NCI-H187 (cell line): ENCODE results near the gene NCOA7.

Experiments used
- DNase-seq, 2 experiments: peaks; one replicate each; lab custom pipeline; 2025; lab: John Stamatoyannopoulos, UW

Gene NCOA7

DNA sequence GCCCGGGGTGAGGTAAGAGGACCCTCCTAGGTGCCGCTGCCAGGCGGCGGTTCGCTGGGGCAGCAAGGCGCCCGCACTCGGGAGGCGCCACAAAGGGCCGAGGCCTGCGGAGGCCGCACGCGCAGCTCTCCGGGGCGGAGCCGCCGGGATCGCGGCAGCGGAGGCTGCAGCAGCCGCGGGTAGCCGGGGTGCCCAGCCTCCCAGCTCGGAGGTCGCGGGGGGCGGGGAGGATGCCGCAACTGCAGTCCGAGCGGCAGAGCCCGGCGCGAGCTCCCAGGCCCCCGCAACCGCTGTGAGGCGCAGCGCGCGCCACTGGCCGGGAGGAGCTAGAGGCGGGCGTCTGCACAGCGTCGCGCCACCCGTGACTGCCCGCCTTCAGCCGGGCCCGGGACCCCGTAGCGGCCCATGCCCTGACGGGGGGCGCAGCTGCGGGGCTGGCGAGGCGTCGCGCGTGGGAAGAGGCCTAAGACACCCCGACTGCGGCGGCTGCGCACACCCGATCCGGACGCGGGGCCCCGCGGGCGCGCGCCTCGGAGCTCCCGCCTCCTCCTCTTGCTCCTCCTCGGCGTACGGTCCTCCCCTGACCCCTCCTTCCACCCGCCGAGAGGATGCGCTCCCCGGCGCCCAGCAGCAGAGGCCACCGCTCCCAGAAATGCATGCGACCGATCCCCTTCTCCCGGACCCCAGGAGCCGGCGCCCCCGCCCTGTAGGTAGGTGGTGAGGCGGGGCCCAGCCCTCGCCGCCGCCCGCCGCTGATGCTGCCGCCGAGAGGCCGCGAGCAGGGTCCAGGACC lies at the start of gene NCOA7:
TSS of gene NCOA7 (plus strand) at position 603 of the 793 bp plus-strand sequence. CDS start 24,395 bp downstream, outside the sequence.
- DNase-seq = peak; percentile 36 to 64

- no peak for DNase-seq
Observed at GRCh38 chr6:125741336-125741735, 49.4 kb upstream of the NCOA7 start.

DNA sequence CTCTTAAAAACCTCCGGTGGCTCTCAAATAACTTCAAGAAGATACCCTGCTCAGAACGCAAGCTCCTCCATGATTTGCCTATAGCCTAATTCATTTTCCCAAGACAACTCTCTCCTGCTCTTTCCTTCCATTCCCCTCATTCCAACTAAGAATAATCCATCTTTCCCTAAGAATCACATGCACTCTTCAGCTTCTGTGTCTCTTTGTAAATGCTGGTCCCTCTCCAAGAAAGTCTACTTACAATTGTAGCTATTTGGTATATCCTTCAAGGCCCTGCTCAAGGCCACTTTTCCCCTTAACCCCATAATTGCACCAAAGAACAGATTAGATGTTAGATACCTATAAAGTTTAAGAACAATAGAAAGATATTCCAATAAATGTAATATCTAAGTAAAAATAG lies 48.7 kb upstream of the NCOA7 start:
- no peak for DNase-seq

GRCh38 chr6:125742464-125743120 lies 48.2 kb upstream of the NCOA7 start:
- DNase-seq = no peak

- DNase-seq = no peak
Observed at GRCh38 chr6:125743604-125744003, 47.2 kb upstream of the NCOA7 start.

DNA sequence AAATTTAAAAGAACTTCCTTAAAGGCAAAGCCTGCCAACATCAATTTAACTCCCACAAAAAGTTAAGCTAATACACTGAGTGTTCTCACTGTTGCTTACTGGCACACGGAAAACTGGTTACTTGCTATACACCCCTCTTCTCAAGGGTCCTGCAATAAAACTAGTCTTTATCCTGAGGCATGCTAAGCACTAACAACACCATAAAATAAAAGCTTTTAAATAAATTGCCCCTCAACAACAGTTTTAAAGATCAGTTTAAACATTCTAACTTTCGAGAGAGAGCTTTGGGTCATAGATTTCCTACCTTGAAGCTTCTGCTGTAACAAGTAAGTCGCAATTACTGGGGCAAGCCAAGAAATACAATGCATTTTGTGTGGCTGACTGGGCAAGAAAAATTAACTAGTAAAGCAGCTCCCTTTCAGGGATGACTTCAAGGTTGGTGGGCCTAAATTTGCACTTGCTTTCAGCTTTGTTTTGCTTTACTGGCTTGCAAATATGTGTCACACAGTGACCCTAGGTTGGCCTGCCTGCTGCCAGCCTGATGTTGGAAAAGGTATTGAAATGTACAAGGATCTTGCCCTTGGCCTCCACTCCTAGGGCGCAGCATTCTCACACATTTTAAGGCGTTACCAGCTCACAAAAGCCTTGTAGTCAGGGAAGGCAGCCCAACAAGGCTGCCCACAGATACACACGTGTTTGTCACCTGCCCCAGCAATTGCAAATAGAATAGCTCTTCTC lies 45.3 kb upstream of the NCOA7 start:
- DNase-seq = no peak

DNA sequence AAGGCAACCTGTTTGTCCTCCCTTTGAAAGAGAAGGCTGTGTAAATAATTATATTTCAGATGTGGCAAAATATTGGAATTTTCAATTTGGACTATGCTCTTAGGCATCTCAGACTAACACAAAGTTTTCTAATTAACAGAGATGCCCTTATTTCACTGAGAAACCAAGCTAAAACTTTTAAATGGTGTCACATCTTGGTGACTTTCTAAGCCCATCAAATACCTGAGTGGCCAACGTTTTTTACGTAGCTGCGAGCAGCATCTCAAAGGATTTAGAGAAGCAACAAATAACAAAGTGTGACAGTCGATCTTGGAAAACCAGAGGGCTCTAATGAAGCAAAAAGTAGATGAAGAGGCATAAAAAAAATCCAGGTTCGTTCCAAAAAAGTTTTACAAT lies 44.7 kb upstream of the NCOA7 start:
- DNase-seq = no peak

DNA sequence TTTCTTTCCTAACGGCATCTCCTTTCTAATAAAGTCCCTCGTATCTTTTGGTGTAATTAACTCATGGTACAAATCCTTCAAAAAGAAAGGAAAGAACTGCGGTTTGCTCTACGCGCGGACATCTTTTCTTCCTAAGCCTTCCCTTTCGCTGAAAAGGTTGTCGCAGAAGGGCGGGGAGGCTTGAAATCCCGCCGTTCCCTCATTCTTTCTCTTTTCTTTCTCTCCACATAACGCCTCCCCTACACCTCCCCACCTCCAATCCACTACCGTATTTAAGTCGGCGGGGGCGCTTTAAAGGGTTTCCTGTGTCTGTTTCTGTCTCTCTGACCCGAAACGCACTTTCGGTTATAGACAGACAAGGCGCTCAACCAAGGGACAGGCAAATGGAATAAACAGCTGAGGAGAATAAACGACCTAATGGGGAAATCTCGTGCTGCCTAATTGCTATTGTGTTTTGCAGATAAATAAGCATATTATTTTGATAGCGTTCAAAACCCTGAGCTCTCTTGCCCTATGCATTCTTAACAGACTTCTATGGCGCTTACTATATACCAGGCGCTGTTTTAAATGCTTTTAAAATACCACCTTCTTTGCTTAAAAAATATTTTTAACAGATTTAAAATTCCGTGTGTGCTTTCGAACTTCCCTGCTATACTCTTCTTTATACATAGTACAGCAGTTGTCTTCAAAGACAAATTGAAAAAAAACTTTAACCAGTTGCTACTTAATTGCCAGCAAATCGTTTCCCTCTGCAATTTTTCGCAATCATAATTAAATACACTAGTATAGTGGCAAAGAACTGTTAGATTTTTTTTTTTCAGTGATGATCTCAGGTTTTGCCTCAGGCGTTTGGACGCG lies 43.8 kb upstream of the NCOA7 start:
- no peak for DNase-seq

- DNase-seq = no peak
Observed at GRCh38 chr6:125747589-125748405, 43.0 kb upstream of the NCOA7 start.

- DNase-seq = no peak
Observed at GRCh38 chr6:125748406-125749172, 42.2 kb upstream of the NCOA7 start.

- peak; percentile 83 to 90 for DNase-seq
Observed at GRCh38 chr6:125749173-125749864, 41.4 kb upstream of the NCOA7 start, which contains the start of gene HEY2. Gene HEY2 (plus strand): TSS chr6:125749632. CDS start chr6:125749777, 145 bp downstream.

DNA sequence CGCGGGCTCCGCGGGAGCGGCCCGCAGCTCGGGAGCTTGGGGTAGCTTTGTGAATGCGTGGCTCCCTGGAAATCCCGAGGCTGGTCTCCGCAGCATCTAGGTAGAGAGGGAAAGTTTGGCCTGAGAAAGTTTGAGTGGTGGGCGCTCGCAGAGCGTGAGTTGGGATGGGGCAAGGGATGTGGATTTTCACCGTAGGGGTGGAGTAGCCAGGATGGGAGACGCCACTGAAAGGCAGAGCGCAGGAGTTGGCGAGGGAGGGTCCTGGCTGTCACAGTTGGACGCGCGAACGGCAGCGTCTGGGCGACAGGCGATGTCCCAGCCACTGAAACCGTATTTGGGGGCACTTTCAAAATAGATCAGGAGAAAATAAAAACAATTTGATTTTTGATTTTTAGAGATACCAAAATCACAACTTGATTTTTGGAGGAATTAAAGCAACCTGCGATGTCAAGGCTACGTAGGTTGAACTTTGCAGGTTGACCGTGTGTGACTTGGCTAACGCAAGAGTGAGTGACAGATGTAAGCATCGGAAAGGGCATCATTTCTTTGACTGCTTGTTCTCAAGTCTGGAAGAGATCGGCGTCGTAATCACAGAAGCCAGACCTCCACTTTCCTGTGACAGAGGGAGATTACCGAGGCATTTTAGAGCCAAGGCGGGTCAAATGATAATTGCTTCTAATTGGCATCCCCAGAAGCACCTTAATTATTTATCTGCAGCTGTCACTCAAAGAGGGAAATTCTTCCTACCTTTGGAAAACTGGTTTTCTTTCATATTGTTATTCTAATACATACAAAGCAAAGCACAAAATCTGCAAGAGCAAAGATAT lies 40.7 kb upstream of the NCOA7 start:
- DNase-seq = no peak

GRCh38 chr6:125750692-125751333 lies 39.9 kb upstream of the NCOA7 start:
- no peak for DNase-seq

GRCh38 chr6:125751334-125751916 lies 39.3 kb upstream of the NCOA7 start:
- no peak for DNase-seq

DNA sequence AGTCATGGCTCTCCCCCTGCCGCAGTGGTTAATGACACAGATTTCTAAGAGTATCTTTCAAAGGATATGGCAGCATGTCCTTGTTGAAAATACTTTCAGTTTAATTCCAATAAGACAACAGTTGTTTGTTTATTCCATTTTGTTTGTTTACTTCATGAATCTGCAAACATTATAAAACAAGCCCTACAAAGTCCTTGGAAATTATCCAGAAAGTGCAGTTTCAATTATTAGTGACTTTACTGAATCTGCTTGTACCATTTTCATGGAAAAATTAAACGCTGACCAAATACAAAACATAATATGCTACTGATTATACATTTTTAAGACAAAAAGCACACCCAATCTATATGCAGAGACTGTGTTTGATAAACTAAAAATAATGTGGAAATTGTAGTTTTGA lies 38.0 kb upstream of the NCOA7 start:
- DNase-seq = no peak

GRCh38 chr6:125753218-125753936 lies 37.4 kb upstream of the NCOA7 start:
- no peak for DNase-seq

DNA sequence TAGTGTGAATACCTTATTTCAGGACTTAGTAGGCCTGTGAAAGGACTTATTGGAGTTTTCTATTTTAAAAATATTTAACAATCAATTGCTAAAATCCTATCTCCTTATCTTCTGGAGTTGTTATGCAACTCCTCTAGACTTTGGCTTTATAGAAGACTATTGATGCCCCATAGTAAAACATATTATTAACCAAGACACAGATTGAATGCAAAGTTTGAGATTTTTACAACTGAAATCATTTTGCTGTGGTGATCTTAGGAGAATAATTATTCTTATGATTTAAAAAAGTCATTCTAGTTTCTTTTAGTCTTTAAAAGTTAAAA lies 36.9 kb upstream of the NCOA7 start:
- no peak for DNase-seq
